HG02588 (cell line): ENCODE data around the gene EPAS1.

ENCODE experiments used
- ATAC-seq: cut with Tn5 transposase; IDR thresholded peaks from one replicate; pipeline ENCODE4 v1.9.1; 2021; ENCODE audit warnings: mild to moderate bottlenecking, moderate library complexity; ENCODE audit not compliant: unreplicated experiment

EPAS1 gene

GRCh38 chr2:46296840-46297545 is at the start of gene EPAS1:
Gene EPAS1 (plus strand): TSS chr2:46297407. CDS start chr2:46297912, 505 bp downstream.
- ATAC-seq, result peak; percentile 81

- ATAC-seq, result no peak
Observed at GRCh38 chr2:46248171-46248570, 49.0 kb upstream of the EPAS1 start.

- no peak for ATAC-seq
Observed at GRCh38 chr2:46249654-46250053, 47.6 kb upstream of the EPAS1 start.

- ATAC-seq, result no peak
Observed at GRCh38 chr2:46252891-46253659, 44.1 kb upstream of the EPAS1 start.

- ATAC-seq, result no peak
Observed at GRCh38 chr2:46254474-46254873, 42.7 kb upstream of the EPAS1 start.

GRCh38 chr2:46256563-46257142 is 40.6 kb upstream of the EPAS1 start:
- ATAC-seq, result no peak

- no peak for ATAC-seq
Observed at GRCh38 chr2:46257476-46257875, 39.7 kb upstream of the EPAS1 start.

- ATAC-seq, result no peak
Observed at GRCh38 chr2:46257980-46258379, 39.2 kb upstream of the EPAS1 start.

GRCh38 chr2:46258937-46259776 is 38.0 kb upstream of the EPAS1 start:
- ATAC-seq, result no peak

- ATAC-seq, result no peak
Observed at GRCh38 chr2:46259777-46260168, 37.4 kb upstream of the EPAS1 start.

GRCh38 chr2:46260305-46260704 is 36.9 kb upstream of the EPAS1 start:
- no peak for ATAC-seq

- no peak for ATAC-seq
Observed at GRCh38 chr2:46262248-46262938, 34.8 kb upstream of the EPAS1 start.

- no peak for ATAC-seq
Observed at GRCh38 chr2:46263347-46263746, 33.9 kb upstream of the EPAS1 start.

- no peak for ATAC-seq
Observed at GRCh38 chr2:46264447-46264846, 32.8 kb upstream of the EPAS1 start.

GRCh38 chr2:46266134-46266533 is 31.1 kb upstream of the EPAS1 start:
- ATAC-seq, result no peak

GRCh38 chr2:46267616-46268015 is 29.6 kb upstream of the EPAS1 start:
- ATAC-seq, result no peak

GRCh38 chr2:46268196-46268595 is 29.0 kb upstream of the EPAS1 start:
- no peak for ATAC-seq

GRCh38 chr2:46269001-46269400 is 28.2 kb upstream of the EPAS1 start:
- ATAC-seq, result no peak

- ATAC-seq, result no peak
Observed at GRCh38 chr2:46269544-46270273, 27.5 kb upstream of the EPAS1 start.

GRCh38 chr2:46270384-46270783 is 26.8 kb upstream of the EPAS1 start:
- ATAC-seq, result no peak
